Astrocyte (in vitro differentiated cells and primary cell): Measurements from ENCODE around the gene LDLRAD4.

ENCODE experiments used
- CTCF ChIP-seq: IDR thresholded peaks from 2 replicates; pipeline ENCODE4 v1.5.1; 2011; ENCODE audit warnings: low read depth, mild to moderate bottlenecking, inconsistent platforms, low read length, moderate library complexity; ENCODE audit not compliant: insufficient read depth
- EZH2 ChIP-seq: IDR thresholded peaks from 2 replicates; pipeline ENCODE4 v1.6.1; 2012; ENCODE audit warnings: mild to moderate bottlenecking, low read length, inconsistent platforms; ENCODE audit not compliant: insufficient read depth

GRCh38 chr18:13363359-13363758 lies 144.8 kb downstream of the LDLRAD4 start:
- TF ChIP-seq CTCF (no peak), EZH2 (no peak)
